Hematopoietic multipotent progenitor cell (in vitro differentiated cells): ENCODE data around the gene GPR162. TPM values are rescaled to one million over a fixed set of nuclear protein-coding genes. Genes with fewer than 3 reads are reported as not detected.
"Not testable (repeated sequence)": the region's sequence is repeated elsewhere in the genome, so short reads cannot be mapped to it uniquely, and the experiment has no call there.

ENCODE experiments used
- DNase-seq, 3 donors: peaks; one replicate each; pipeline ENCODE4 v3.0.0-alpha.2; 2011 to 2015; ENCODE audit warnings: low read depth in 2 of 3, low spot score in 2 of 3
- total RNA-seq: library from RNA; depleted of rRNA; stranded (reverse); fragments of >200 nt; gene quantifications from one replicate; pipeline ENCODE4 v1.2.3, GENCODE V29; 2012

The GPR162 gene
- total RNA-seq, 1 donor, result 29.6 TPM

- DNase-seq, result no peak
Observed at GRCh38 chr12:6871052-6871957, 49.7 kb downstream of the GPR162 start.

- DNase-seq, result peak; percentile 69 to 84 (median 76)
Observed at GRCh38 chr12:6872073-6873048, 50.7 kb downstream of the GPR162 start.

- peak; percentile 95 to 99 (median 99) for DNase-seq
Observed at GRCh38 chr12:6873094-6874014, 51.7 kb downstream of the GPR162 start, which contains the start of gene SPSB2. Gene SPSB2, minus strand, starts transcription at chr12:6873303. Its CDS starts 402 bp downstream, at chr12:6872901.

- not testable (repeated sequence) for DNase-seq
Observed at GRCh38 chr12:6874015-6874368, 52.4 kb downstream of the GPR162 start.

Other genes starting within 250 kb of the GPR162 start
- 305 TPM for gene CHD4, start 214.4 kb upstream of the GPR162 start, total RNA-seq
- gene LPAR5, start 185.9 kb upstream of the GPR162 start, total RNA-seq, result 3.8 TPM
- gene ACRBP, start 174.4 kb upstream of the GPR162 start, total RNA-seq, result 15.9 TPM
- 57.6 TPM for gene ING4, start 158.7 kb upstream of the GPR162 start, total RNA-seq
- gene ZNF384, start 132.4 kb upstream of the GPR162 start, total RNA-seq, result 48.7 TPM
- gene PIANP, start 121.0 kb upstream of the GPR162 start, total RNA-seq, result under 0.01 TPM
- gene COPS7A, start 97.8 kb upstream of the GPR162 start, total RNA-seq, result 55.7 TPM
- 213 TPM for gene MLF2, start 68.7 kb upstream of the GPR162 start, total RNA-seq
- 27.7 TPM for gene PTMS, start 55.5 kb upstream of the GPR162 start, total RNA-seq
- gene LAG3, start 49.3 kb upstream of the GPR162 start, total RNA-seq, result 12.1 TPM
- 3.8 TPM for gene CD4, start 32.3 kb upstream of the GPR162 start, total RNA-seq
- gene P3H3, start 6.6 kb downstream of the GPR162 start, total RNA-seq, result 13.2 TPM
- 1.9 TPM for gene GNB3, start 19.1 kb downstream of the GPR162 start, total RNA-seq
- 3.5 TPM for gene CDCA3, start 29.5 kb downstream of the GPR162 start, total RNA-seq
- gene USP5, start 30.3 kb downstream of the GPR162 start, total RNA-seq, result 78.1 TPM
- 440 TPM for gene TPI1, start 45.7 kb downstream of the GPR162 start, total RNA-seq
- 10.8 TPM for gene SPSB2, start 51.5 kb downstream of the GPR162 start, total RNA-seq
- gene LRRC23, start 83.0 kb downstream of the GPR162 start, total RNA-seq, result 16.2 TPM
- gene ENO2, start 92.8 kb downstream of the GPR162 start, total RNA-seq, result 14.0 TPM
- gene ATN1, start 106.1 kb downstream of the GPR162 start, total RNA-seq, result 25.0 TPM
- not detected for gene RNU7-1, start 122.0 kb downstream of the GPR162 start, total RNA-seq
- 336 TPM for gene C12orf57, start 122.2 kb downstream of the GPR162 start, total RNA-seq
- gene PTPN6, start 129.5 kb downstream of the GPR162 start, total RNA-seq, result 403 TPM
- gene PHB2, start 148.8 kb downstream of the GPR162 start, total RNA-seq, result 344 TPM
- gene EMG1, start 149.1 kb downstream of the GPR162 start, total RNA-seq, result 22.4 TPM
- gene LPCAT3, start 196.7 kb downstream of the GPR162 start, total RNA-seq, result 33.1 TPM
- gene C1S, start 238.9 kb downstream of the GPR162 start, total RNA-seq, result 0.81 TPM